B cell (primary cell): ENCODE results near the gene SARS2. TPM values are rescaled to one million over a fixed set of nuclear protein-coding genes. Genes with fewer than 3 reads are reported as not detected.

Experiments used
- ATAC-seq: fragments of 200-7000 bp; cut with Tn5 transposase; one replicate; pipeline ENCODE4 v1.10.0; 2021; ENCODE audit warnings: low read depth, mild to moderate bottlenecking, moderate number of reproducible peaks, moderate library complexity
- CTCF ChIA-PET: fragments of 350-600 bp; sonication (Branson Sonifier 250); formaldehyde crosslinking; loops from one replicate; lab custom pipeline; 2021; ENCODE audit warnings: antibody characterized with exemption, inconsistent platforms; lab: Charles Lee
- POLR2A ChIA-PET: fragments of 350-600 bp; sonication (Branson Sonifier 250); formaldehyde crosslinking; loops from one replicate; lab custom pipeline; 2021; ENCODE audit warnings: antibody characterized with exemption; lab: Charles Lee
- DNase-seq: peaks from one replicate; pipeline ENCODE4 v3.0.0; 2013
- H2AFZ ChIP-seq: 2 replicates; pipeline ENCODE4 v1.6.1; 2012; ENCODE audit warnings: mild to moderate bottlenecking, low read depth, low read length; ENCODE audit not compliant: insufficient read depth, poor library complexity, severe bottlenecking
- H3K27ac ChIP-seq, 2 donors: 1 replicate in 1 of 2; 2 replicates in 1 of 2; pipeline ENCODE4 v1.5.1; 2012 to 2013; ENCODE audit warnings: low read length in 2 of 2, mild to moderate bottlenecking in 2 of 2, moderate library complexity in 1 of 2
- H3K27me3 ChIP-seq, 4 experiments: fragments of 200-600 bp in 1 of 4; sonication (generic) in 1 of 4; replicated peaks in 1 of 4; 1 replicate in 2 of 4; 2 replicates in 2 of 4; pipeline versions ENCODE4 v1.6.1 to v1.7.0; 2013 to 2016; ENCODE audit warnings: low read length in 3 of 4, mild to moderate bottlenecking in 2 of 4, mixed read lengths in 1 of 4, moderate library complexity in 1 of 4; ENCODE audit not compliant: insufficient read depth in 4 of 4, control insufficient read depth in 3 of 4; ENCODE audit errors: control extremely low read depth in 1 of 4
- H3K36me3 ChIP-seq, 2 experiments: replicated peaks in 1 of 2; 1 replicate in 1 of 2; 2 replicates in 1 of 2; pipeline versions ENCODE4 v1.6.1 to v1.7.1; 2013; ENCODE audit warnings: low read length in 1 of 2; ENCODE audit not compliant: insufficient read depth in 2 of 2, control insufficient read depth in 1 of 2; ENCODE audit errors: control extremely low read depth in 1 of 2, extremely low read depth in 1 of 2
- H3K4me1 ChIP-seq, 2 donors: fragments of 200-600 bp in 1 of 2; sonication (generic) in 1 of 2; 1 replicate in 1 of 2; 2 replicates in 1 of 2; pipeline versions ENCODE4 v1.5.1 to v1.6.1; 2013 to 2017; ENCODE audit warnings: low read length in 2 of 2; ENCODE audit not compliant: control insufficient read depth in 2 of 2, insufficient read depth in 2 of 2
- H3K4me2 ChIP-seq: replicated peaks from 2 replicates; pipeline ENCODE3; 2012; ENCODE audit warnings: mild to moderate bottlenecking, low read depth, low read length; ENCODE audit not compliant: poor library complexity, severe bottlenecking
- H3K4me3 ChIP-seq, 5 experiments: fragments of 200-600 bp in 1 of 5; sonication (generic) in 1 of 5; 1 replicate in 3 of 5; 2 replicates in 2 of 5; pipeline versions ENCODE4 v1.5.1 to v1.7.0; 2011 to 2016; ENCODE audit warnings: low read length in 4 of 5, mild to moderate bottlenecking in 4 of 5, low read depth in 2 of 5, control low read depth in 1 of 5, moderate library complexity in 1 of 5; ENCODE audit not compliant: insufficient read depth in 1 of 5; ENCODE audit errors: control extremely low read depth in 1 of 5, extremely low read depth in 1 of 5
- H3K79me2 ChIP-seq: fragments of 200-600 bp; sonication (generic); one replicate; pipeline ENCODE4 v1.6.0; 2016; ENCODE audit warnings: low read length; ENCODE audit not compliant: control insufficient read depth, insufficient read depth
- H3K9ac ChIP-seq: fragments of 200-600 bp; sonication (generic); 2 replicates; pipeline ENCODE4 v1.6.1; 2017; ENCODE audit warnings: mild to moderate bottlenecking, low read length, moderate library complexity
- H3K9me3 ChIP-seq, 3 donors: one replicate each; pipeline versions ENCODE4 v1.6.1 to v1.7.1; 2013; ENCODE audit warnings: low read length in 2 of 3; ENCODE audit not compliant: control insufficient read depth in 2 of 3, insufficient read depth in 1 of 3; ENCODE audit errors: control extremely low read depth in 1 of 3
- H4K20me1 ChIP-seq: 2 replicates; pipeline ENCODE4 v1.6.0; 2012; ENCODE audit warnings: mild to moderate bottlenecking, low read length; ENCODE audit not compliant: insufficient read depth, control insufficient read depth, poor library complexity, severe bottlenecking
- H3K27ac Mint-ChIP-seq: one replicate; pipeline ENCODE4 v1.8.0; 2021; ENCODE audit warnings: mixed read lengths
- H3K27me3 Mint-ChIP-seq: one replicate; pipeline ENCODE4 v1.8.0; 2021; ENCODE audit warnings: mixed read lengths
- H3K4me1 Mint-ChIP-seq: one replicate; pipeline ENCODE4 v1.8.0; 2021; ENCODE audit warnings: mixed read lengths
- H3K4me3 Mint-ChIP-seq: one replicate; pipeline ENCODE4 v1.8.0; 2021; ENCODE audit warnings: mixed read lengths
- H3K9me3 Mint-ChIP-seq: one replicate; pipeline ENCODE4 v1.8.0; 2022; ENCODE audit warnings: mixed read lengths; ENCODE audit not compliant: insufficient read depth
- CTCF ChIP-seq: fragments of 200-600 bp; IDR thresholded peaks from one replicate; pipeline ENCODE4 v1.8.0; 2022; ENCODE audit warnings: antibody characterized with exemption, mild to moderate bottlenecking
- EZH2 ChIP-seq: IDR thresholded peaks from 2 replicates; pipeline ENCODE4 v1.6.1; 2012; ENCODE audit warnings: borderline replicate concordance, low read depth, mild to moderate bottlenecking, moderate library complexity, low read length; ENCODE audit not compliant: insufficient read depth, poor library complexity, severe bottlenecking
- WGBS: methylation state at CpG from one replicate; pipeline ENCODE4 v1.1.5; 2013; ENCODE audit warnings: missing lambda C conversion rate; ENCODE audit not compliant: insufficient coverage; 5-methylcytosine and 5-hydroxymethylcytosine counted together
- intact Hi-C: fragments of 100-400 bp; cut with micrococcal nuclease; formaldehyde crosslinking; loops from one replicate; pipeline ENCODE4 v1.10.0; 2022
- polyA plus RNA-seq: library from polyadenylated mRNA; depleted of rRNA; stranded (reverse); fragments of >200 nt; gene quantifications from 2 replicates; pipeline ENCODE4 v1.2.3, GENCODE V29; 2012
- total RNA-seq, 2 donors: library from RNA; stranded (reverse); fragments of 120-200 nt in 1 of 2; gene quantifications; 1 replicate in 1 of 2; 2 replicates in 1 of 2; pipeline versions ENCODE4 v1.2.3 to v1.2.4, GENCODE V29; 2013 to 2022

SARS2 gene
- total and polyA plus RNA-seq, 2 donors (not counting 1 experiment from before 2014, with no cell fraction given) = 38.1 to 65.9 TPM

- intact Hi-C loops = no loop called here
- H3K4me3 ChIP-seq = no peak overlapping the region
- H3K4me1 Mint-ChIP-seq = peaks cover 12% of the 10 kb centered on the region
- peak overlapping the region; percentile 50 for H3K4me3 Mint-ChIP-seq
- no peak overlapping the region for H3K27ac ChIP-seq
- H4K20me1 ChIP-seq = no peaks in the 10 kb centered on the region
- H3K27me3 ChIP-seq = peaks cover 0 to 19% (median 12%) of the 10 kb centered on the region in 4 experiments
- no peaks in the 10 kb centered on the region for H3K79me2 ChIP-seq
- H3K9me3 ChIP-seq = peaks cover 0 to 10% (median 0%) of the 10 kb centered on the region in 3 donors
- H2AFZ ChIP-seq = no peak overlapping the region
- H3K27me3 Mint-ChIP-seq = peaks cover 36% of the 10 kb centered on the region
- no peak overlapping the region for H3K4me2 ChIP-seq
- ChIA-PET CTCF (interaction anchor here (0.9 kb wide), 1 partner anchor 15 kb away, joined by 5 read pairs; no protein-coding TSS in a partner anchor), POLR2A (no interaction called here)
- ATAC-seq (no peak), DNase-seq (no peak)
- TF ChIP-seq CTCF = no peak
- no peak for TF ChIP-seq EZH2
- peaks cover 0 to 3% of the 10 kb centered on the region in 2 donors for H3K4me1 ChIP-seq
- 83% methylated on average over 12 of the region's 19 CpGs for WGBS
- H3K9me3 Mint-ChIP-seq = no peaks in the 10 kb centered on the region
- H3K36me3 ChIP-seq = no peaks in the 10 kb centered on the region
- no peak overlapping the region for H3K27ac Mint-ChIP-seq
- no peak overlapping the region for H3K9ac ChIP-seq
Measured at GRCh38 chr19:38974624-38975213, 44.2 kb upstream of the SARS2 start.

GRCh38 chr19:38971672-38972071, 41.1 kb upstream of the SARS2 start:
- H3K79me2 ChIP-seq = no peaks in the 10 kb centered on the region
- ChIA-PET POLR2A (no interaction called here), CTCF (no interaction called here)
- H3K4me1 ChIP-seq = peaks cover 0 to 3% of the 10 kb centered on the region in 2 donors
- Mint-ChIP-seq H3K4me1 (peaks cover 12% of the 10 kb centered on the region), H3K27ac (no peak overlapping the region), H3K27me3 (peaks cover 23% of the 10 kb centered on the region), H3K4me3 (no peak overlapping the region), H3K9me3 (no peaks in the 10 kb centered on the region)
- H3K4me2 ChIP-seq = no peak overlapping the region
- DNase-seq = no peak
- TF ChIP-seq CTCF = no peak
- TF ChIP-seq EZH2 = no peak
- H3K27me3 ChIP-seq = peaks cover 0 to 19% (median 12%) of the 10 kb centered on the region in 4 experiments
- intact Hi-C loops = no loop called here
- H4K20me1 ChIP-seq = no peaks in the 10 kb centered on the region
- H3K9ac ChIP-seq = no peak overlapping the region
- H2AFZ ChIP-seq = no peak overlapping the region
- H3K9me3 ChIP-seq = peaks cover 0 to 10% (median 0%) of the 10 kb centered on the region in 3 donors
- H3K27ac ChIP-seq = no peak overlapping the region
- no peaks in the 10 kb centered on the region for H3K36me3 ChIP-seq
- no CpG with 5 or more reads among the region's 2 CpGs for WGBS
- H3K4me3 ChIP-seq = no peak overlapping the region
- ATAC-seq = no peak
